Measurements from ENCODE around the gene SERINC3. TPM values are rescaled to one million over a fixed set of nuclear protein-coding genes. Genes with fewer than 3 reads are reported as not detected.

The SERINC3 gene
- total and polyA plus RNA-seq, 10 of the 15 experiments (the other 5 are each of a cell fraction or from before 2014, with no cell fraction given) = 24.5 to 96.8 (median 38.8) TPM

GRCh38 chr20:44475694-44476560, 45.9 kb downstream of the SERINC3 start, which contains the start of gene TTPAL (continued):
- no peak for TF ChIP-seq NFYB (IDR thresholded peaks at IDR 0.05; ENCODE audit: insufficient read depth, low read depth, low read length)
- peak; percentile 23 to 44; a peak in 1 of 4 replicates for TF ChIP-seq IKZF2 (IDR thresholded peaks at IDR 0.05)
- TF ChIP-seq SKIL (IDR thresholded peaks at IDR 0.05; ENCODE audit: low read depth, poor library complexity, severe bottlenecking) = no peak
- TF ChIP-seq SMAD5 (IDR thresholded peaks at IDR 0.05; ENCODE audit: low read depth) = peak; percentile 75
- peak; percentile 97 for TF ChIP-seq POLR2AphosphoS2 (IDR thresholded peaks at IDR 0.05; ENCODE audit: low read depth, low read length)
- TF ChIP-seq HDAC6 (IDR thresholded peaks at IDR 0.05; ENCODE audit: unreplicated experiment) = no peak
- TF ChIP-seq CBX5 (IDR thresholded peaks at IDR 0.05; ENCODE audit: low read depth) = no peak
- no peak for TF ChIP-seq EP300 (IDR thresholded peaks at IDR 0.05; ENCODE audit: borderline replicate concordance in 1 of 2, control insufficient read depth in 1 of 2, low read depth in 2 of 2, low read length in 2 of 2)
- TF ChIP-seq NRF1 (conservative IDR thresholded peaks at IDR 0.05; ENCODE audit: low read depth, low read length) = peak; percentile 45; the same call in 1 of the 2 replicates
- no peak for TF ChIP-seq ETV6 (conservative IDR thresholded peaks at IDR 0.05 in 1 of 2, IDR thresholded peaks at IDR 0.05 in 1 of 2; ENCODE audit: borderline replicate concordance in 1 of 2, low read depth in 1 of 2)
- peak in 1 of 2 experiments; percentile 74; a peak in 3 of 4 replicates for TF ChIP-seq BHLHE40 (IDR thresholded peaks at IDR 0.05; ENCODE audit: borderline replicate concordance in 1 of 2, low read depth in 2 of 2, low read length in 1 of 2)
- TF ChIP-seq ZNF24 (IDR thresholded peaks at IDR 0.05) = 0 out of 2 replicates have a peak, but pooled peaks have one; percentile 8
- TF ChIP-seq MYC (IDR thresholded peaks at IDR 0.05; ENCODE audit: insufficient read depth, insufficient read length, insufficient replicate concordance, low read length, severe bottlenecking) = peak; percentile 65
- TF ChIP-seq PKNOX1 (IDR thresholded peaks at IDR 0.05) = no peak
- TF ChIP-seq RUNX3 (IDR thresholded peaks at IDR 0.05; ENCODE audit: low read length) = peak; percentile 13
- no peak for TF ChIP-seq JUND (IDR thresholded peaks at IDR 0.05; ENCODE audit: low read depth, low read length)
- TF ChIP-seq POLR2AphosphoS5 (IDR thresholded peaks at IDR 0.05; ENCODE audit: low read length) = peak; percentile 95
- TF ChIP-seq POU2F2 (IDR thresholded peaks at IDR 0.05; ENCODE audit: borderline replicate concordance, low read depth, low read length) = no peak
- no peak for TF ChIP-seq MTA3 (IDR thresholded peaks at IDR 0.05; ENCODE audit: borderline replicate concordance, low read length)
- TF ChIP-seq MEF2B (IDR thresholded peaks at IDR 0.05; ENCODE audit: partially characterized antibody, poor library complexity, severe bottlenecking) = peak; percentile 32
- TF ChIP-seq ELK1 (IDR thresholded peaks at IDR 0.05; ENCODE audit: low read depth, low read length) = peak; percentile 88
- TF ChIP-seq FOXK2 (IDR thresholded peaks at IDR 0.05) = 0 out of 2 replicates have a peak, but pooled peaks have one; percentile 45
- peak; percentile 80 for TF ChIP-seq TAF1 (IDR thresholded peaks at IDR 0.05; ENCODE audit: borderline replicate concordance, low read depth, low read length)
- TF ChIP-seq STAT3 (IDR thresholded peaks at IDR 0.05; ENCODE audit: low read depth, low read length) = no peak
